Ovary (tissue), 9 donors: ENCODE data around the gene SV2B. TPM values are rescaled to one million over a fixed set of nuclear protein-coding genes. Genes with fewer than 3 reads are reported as not detected.

Experiments used
- DNase-seq, 5 donors: peaks; one replicate each; pipeline ENCODE4 v3.0.0-alpha.2; 2019 to 2020
- H3K27ac ChIP-seq, 2 donors: fragments of 200-600 bp; one replicate each; pipeline versions ENCODE4 v1.5.1 to v1.8.0; 2019 to 2022
- H3K27me3 ChIP-seq: fragments of 200-600 bp; one replicate; pipeline ENCODE4 v1.8.0; 2022
- H3K36me3 ChIP-seq: fragments of 200-600 bp; sonication (generic); one replicate; pipeline ENCODE4 v1.5.1; 2019
- H3K4me1 ChIP-seq: one replicate; pipeline ENCODE4 v1.8.1; 2013; ENCODE audit warnings: mild to moderate bottlenecking, moderate library complexity; ENCODE audit not compliant: insufficient read depth
- H3K4me3 ChIP-seq: fragments of 200-600 bp; sonication (generic); one replicate; pipeline ENCODE4 v1.5.1; 2017
- H3K9me3 ChIP-seq, 2 donors: fragments of 200-600 bp in 1 of 2; sonication (generic) in 1 of 2; one replicate each; pipeline versions ENCODE4 v1.5.1 to v1.8.1; 2013 to 2019; ENCODE audit warnings: mild to moderate bottlenecking in 1 of 2, moderate library complexity in 1 of 2
- EP300 ChIP-seq: sonication (generic); formaldehyde crosslinking; IDR thresholded peaks from one replicate; pipeline ENCODE4 v1.6.1; 2017; ENCODE audit warnings: antibody characterized with exemption
- POLR2A ChIP-seq: fragments of 450-650 bp; IDR thresholded peaks from one replicate; pipeline ENCODE4 v1.6.1; 2017; ENCODE audit warnings: antibody characterized with exemption, mild to moderate bottlenecking, moderate library complexity
- WGBS, 3 donors: extraction: QIAGEN DNeasy Blood & Tissue Kit in 1 of 3; methylation state at CpG; one replicate each; pipeline versions ENCODE4 v1.1.5 to v1.1.7; 2013 to 2017; 5-methylcytosine and 5-hydroxymethylcytosine counted together
- intact Hi-C, 4 donors: fragments of 100-400 bp; cut with DNase I; formaldehyde crosslinking; loops; one replicate each; pipeline versions ENCODE4 v1.11.0 to v1.15.1; 2022 to 2023
- polyA plus RNA-seq, 2 donors: library from polyadenylated mRNA; stranded (reverse); fragments of 200-250 nt in 1 of 2; fragments of 350-450 nt in 1 of 2; fragmentation: Illumina TruSeq in 1 of 2; extraction: RNeasy Lipid Tissue Mini Kit (QIAGEN cat#74804) in 1 of 2; gene quantifications; one replicate each; pipeline ENCODE4 v1.2.3, GENCODE V29; 2013 to 2014
- total RNA-seq, 7 donors: library from RNA; depleted of rRNA in 2 of 7; stranded (reverse); fragments of >200 nt in 2 of 7; fragmentation: NEBNext Ultra II Directional in 3 of 7; extraction: Animal tissue kit (Norgen Biotek cat#: 25700) in 3 of 7; gene quantifications; one replicate each; pipeline versions ENCODE4 v1.1.0 to v1.2.4, GENCODE V29; 2016 to 2023
- TF ChIP-seq, protein P1 (sequence below), 3 donors: fragments of 450-650 bp in 2 of 3; fragments of 200-600 bp in 1 of 3; IDR thresholded peaks; one replicate each; pipeline versions ENCODE4 v1.5.1 to v1.8.0; 2016 to 2022; ENCODE audit warnings: antibody characterized with exemption in 3 of 3, mild to moderate bottlenecking in 1 of 3
- donor health status: DM: no; HTN: no; CAD: no; lungs with moderate emphysema.
- donor health status: DM: no; HTN: no; CAD: no.
- donor health status: Bipolar disorder and iron deficiency.
- donor health status: DM: yes; HTN: yes; CAD: no.
- donor health status: DM: no; HTN: no; CAD: no.
- donor health status: DM: yes; HTN: yes; CAD: no.

The SV2B gene
- total and polyA plus RNA-seq, 9 donors, result 0.10 to 1.3 (median 0.22) TPM; not detected in 1

DNA sequence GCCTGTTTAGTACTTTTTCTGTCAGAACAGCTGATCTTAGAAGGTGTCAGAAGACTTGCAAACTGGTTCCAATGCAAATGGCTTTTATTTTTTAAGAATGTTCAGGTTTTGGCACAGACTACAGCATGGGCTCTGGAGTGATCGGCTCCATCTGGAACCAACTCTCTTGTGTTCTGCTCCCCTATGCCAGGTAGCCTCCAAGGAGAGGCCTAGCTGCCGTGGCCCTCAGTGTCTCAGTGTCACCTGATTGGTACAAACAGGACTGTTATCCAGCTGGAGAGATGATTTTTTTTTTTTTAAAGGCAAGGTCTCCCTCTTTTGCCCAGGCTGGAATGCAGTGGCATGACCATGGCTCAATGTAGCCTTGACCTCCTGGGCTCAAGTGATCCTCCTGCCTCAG is 183.1 kb downstream of the SV2B start:
- Histone ChIP-seq H3K4me3 (no peak overlapping the region), H3K36me3 (no peaks in the 10 kb centered on the region), H3K27ac (no peak overlapping the region), H3K27me3 (no peaks in the 10 kb centered on the region), H3K4me1 (no peaks in the 10 kb centered on the region), H3K9me3 (no peaks in the 10 kb centered on the region)
- WGBS, 3 donors, result 56 to 76% (median 65%) methylated on average over 2 of the region's 2 CpGs
- TF ChIP-seq EP300, result no peak
- TF ChIP-seq, protein P1, sequence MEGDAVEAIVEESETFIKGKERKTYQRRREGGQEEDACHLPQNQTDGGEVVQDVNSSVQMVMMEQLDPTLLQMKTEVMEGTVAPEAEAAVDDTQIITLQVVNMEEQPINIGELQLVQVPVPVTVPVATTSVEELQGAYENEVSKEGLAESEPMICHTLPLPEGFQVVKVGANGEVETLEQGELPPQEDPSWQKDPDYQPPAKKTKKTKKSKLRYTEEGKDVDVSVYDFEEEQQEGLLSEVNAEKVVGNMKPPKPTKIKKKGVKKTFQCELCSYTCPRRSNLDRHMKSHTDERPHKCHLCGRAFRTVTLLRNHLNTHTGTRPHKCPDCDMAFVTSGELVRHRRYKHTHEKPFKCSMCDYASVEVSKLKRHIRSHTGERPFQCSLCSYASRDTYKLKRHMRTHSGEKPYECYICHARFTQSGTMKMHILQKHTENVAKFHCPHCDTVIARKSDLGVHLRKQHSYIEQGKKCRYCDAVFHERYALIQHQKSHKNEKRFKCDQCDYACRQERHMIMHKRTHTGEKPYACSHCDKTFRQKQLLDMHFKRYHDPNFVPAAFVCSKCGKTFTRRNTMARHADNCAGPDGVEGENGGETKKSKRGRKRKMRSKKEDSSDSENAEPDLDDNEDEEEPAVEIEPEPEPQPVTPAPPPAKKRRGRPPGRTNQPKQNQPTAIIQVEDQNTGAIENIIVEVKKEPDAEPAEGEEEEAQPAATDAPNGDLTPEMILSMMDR (IDR thresholded peaks at IDR 0.05), result no peak
- no peak for DNase-seq
- intact Hi-C loops, result no loop called here

DNA sequence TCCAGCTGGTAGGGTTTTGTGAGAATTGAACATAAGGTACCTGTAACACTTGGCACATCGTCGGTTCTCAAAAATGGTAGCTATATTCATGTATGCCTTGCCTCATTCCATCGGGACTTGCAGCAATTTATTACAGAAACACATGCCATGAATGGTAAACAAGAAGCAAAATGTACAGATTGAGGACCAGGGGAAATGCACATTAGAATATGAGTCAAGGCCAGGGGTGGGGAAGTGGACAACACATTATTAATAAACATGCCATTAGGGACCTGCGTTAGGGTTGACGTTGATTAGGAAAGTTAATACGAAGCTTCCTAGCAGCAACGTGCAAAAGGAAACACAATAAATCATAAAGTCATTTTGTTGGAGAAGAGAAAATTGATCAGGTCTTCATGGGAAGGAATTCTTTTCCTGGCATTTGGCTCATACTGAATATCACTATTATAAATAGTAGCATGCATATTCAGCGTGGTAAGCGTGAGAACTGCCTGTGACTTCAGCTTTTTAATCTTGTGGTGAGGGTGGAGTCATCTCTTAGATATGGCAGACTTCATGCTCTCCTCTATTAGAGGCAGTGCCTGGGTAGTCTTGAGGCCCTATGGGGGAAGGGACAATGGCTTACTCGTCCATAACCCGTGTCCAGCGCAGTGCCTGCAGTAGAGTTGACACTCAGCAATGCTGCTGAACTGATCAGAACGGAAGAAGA is 184.9 kb downstream of the SV2B start:
- no peak for TF ChIP-seq EP300
- TF ChIP-seq, protein P1 (IDR thresholded peaks at IDR 0.05), result no peak
- no peak for TF ChIP-seq POLR2A
- Histone ChIP-seq H3K36me3 (no peaks in the 10 kb centered on the region), H3K9me3 (no peaks in the 10 kb centered on the region), H3K27me3 (no peaks in the 10 kb centered on the region), H3K27ac (no peak overlapping the region), H3K4me3 (no peak overlapping the region), H3K4me1 (no peaks in the 10 kb centered on the region)
- no peak for DNase-seq
- WGBS, 3 donors, result 73 to 82% (median 76%) methylated on average over 13 of the region's 13 CpGs
- intact Hi-C loops, result no loop called here

DNA sequence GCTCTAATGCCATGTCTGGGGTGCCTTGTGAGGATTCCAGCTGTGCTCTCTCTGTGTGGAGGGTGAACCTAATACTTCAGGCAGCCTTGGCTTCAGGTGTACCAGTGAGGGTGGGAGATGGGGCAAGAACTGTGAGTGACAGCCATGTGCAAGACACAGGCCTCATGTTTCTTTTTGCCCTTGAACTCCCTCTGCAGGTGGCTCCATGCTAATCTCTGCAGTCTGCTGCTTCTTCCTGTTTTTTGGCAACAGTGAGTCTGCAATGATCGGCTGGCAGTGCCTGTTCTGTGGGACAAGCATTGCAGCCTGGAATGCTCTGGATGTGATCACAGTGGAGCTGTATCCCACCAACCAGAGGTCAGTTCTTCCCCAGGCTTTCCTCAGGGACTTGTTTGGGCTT is 189.3 kb downstream of the SV2B start:
- H3K4me3 ChIP-seq, result no peak overlapping the region
- WGBS, 3 donors, result 45 to 65% (median 55%) methylated on average over 1 of the region's 1 CpG
- intact Hi-C loops, result no loop called here
- H3K4me1 ChIP-seq, result no peaks in the 10 kb centered on the region
- no peak for DNase-seq
- H3K9me3 ChIP-seq, result no peaks in the 10 kb centered on the region
- TF ChIP-seq, protein P1 (IDR thresholded peaks at IDR 0.05), result no peak
- TF ChIP-seq POLR2A (no peak), EP300 (no peak)
- no peaks in the 10 kb centered on the region for H3K27me3 ChIP-seq
- no peaks in the 10 kb centered on the region for H3K36me3 ChIP-seq
- no peak overlapping the region for H3K27ac ChIP-seq

DNA sequence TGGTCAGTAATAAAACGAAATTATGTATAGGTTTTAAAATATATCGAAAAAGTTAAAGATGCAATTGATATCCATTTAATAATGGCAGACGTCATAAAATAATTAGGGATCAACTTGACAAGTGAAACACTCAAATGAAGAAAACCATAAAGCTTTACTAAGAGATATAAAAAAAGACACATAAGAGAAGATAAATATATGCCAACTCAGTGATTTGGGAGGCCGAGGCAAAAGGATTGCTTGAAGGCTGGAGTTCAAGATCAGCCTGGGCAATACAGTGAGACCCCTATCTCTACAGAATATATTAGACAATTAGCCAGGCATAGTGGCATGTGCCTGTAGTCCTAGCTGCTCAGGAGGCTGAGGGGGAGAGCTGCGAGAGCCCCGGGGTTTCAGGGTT is 190.5 kb downstream of the SV2B start:
- WGBS, 3 donors, result 83 to 92% (median 88%) methylated on average over 6 of the region's 6 CpGs
- Histone ChIP-seq H3K4me3 (no peak overlapping the region), H3K36me3 (no peaks in the 10 kb centered on the region), H3K27me3 (no peaks in the 10 kb centered on the region), H3K4me1 (no peaks in the 10 kb centered on the region), H3K9me3 (no peaks in the 10 kb centered on the region), H3K27ac (no peak overlapping the region)
- TF ChIP-seq, protein P1 (IDR thresholded peaks at IDR 0.05), result no peak
- no peak for TF ChIP-seq POLR2A
- intact Hi-C loops, result no loop called here
- DNase-seq, result no peak
